Smooth muscle cell of the brain vasculature (primary cell): ENCODE measurements around the gene FNDC1.

Experiments used
- DNase-seq: peaks from one replicate; pipeline ENCODE4 v3.0.0-alpha.2; 2012; ENCODE audit warnings: low read depth, low spot score

FNDC1 gene

DNA sequence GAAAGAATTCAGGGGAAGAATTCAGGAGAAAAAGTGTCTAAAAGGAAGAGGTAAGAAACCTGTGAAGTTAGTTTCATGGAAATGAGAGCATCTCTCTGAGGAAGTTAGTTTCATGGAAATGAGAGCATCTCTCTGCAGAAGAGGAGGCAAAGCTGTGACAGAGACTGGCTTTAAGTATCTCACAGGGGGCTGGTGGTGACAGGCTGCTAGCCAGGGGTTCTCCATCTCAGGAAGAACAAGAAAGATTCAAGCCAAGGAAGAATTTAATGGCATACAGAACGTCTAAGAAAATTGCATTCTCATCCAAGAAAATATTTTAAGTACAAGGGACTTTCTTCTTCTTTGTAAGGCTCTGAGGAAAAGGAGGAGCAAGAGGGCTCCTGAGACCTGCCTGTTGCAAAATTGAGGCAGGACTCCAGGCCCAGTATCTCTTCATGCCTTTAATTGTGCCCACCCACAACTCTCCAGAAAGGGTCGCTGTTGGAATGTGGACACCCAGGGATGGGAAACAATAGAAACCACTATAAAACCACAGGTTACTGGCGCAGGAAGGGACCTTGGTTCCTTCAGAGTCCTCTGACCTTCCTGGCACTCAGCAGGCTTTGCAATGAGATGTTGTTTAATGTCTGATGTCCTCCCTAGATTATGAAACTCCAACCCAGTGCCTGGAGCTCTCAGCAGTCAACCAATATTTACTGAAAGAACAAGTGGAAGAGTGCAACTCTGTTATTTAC, 136.8 kb downstream of the FNDC1 start:
- no peak for DNase-seq

DNA sequence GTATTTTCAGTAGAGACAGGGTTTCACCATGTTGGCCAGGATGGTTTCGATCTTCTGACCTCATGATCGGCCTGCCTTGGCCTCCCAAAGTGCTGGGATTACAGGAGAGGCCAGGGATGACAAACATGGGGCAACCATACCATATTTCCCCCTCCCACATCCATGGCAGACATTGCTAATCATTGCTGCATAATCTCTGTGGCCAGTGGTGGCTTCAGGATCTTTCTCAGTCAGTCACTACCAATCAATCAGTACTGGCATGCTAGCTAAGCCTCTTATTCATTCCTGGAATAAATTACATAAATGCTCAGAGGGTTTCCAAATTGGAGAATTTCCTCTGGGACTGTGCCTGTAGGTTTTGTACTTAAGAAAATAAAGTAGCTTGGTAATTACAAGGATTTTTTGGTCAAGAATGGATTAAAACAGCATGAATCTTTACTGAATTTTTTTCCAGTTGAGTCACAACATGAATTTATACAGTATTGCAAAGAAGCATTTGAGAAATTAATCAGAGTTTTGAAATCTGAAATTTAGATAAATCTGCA, 138.1 kb downstream of the FNDC1 start:
- DNase-seq, result no peak

DNA sequence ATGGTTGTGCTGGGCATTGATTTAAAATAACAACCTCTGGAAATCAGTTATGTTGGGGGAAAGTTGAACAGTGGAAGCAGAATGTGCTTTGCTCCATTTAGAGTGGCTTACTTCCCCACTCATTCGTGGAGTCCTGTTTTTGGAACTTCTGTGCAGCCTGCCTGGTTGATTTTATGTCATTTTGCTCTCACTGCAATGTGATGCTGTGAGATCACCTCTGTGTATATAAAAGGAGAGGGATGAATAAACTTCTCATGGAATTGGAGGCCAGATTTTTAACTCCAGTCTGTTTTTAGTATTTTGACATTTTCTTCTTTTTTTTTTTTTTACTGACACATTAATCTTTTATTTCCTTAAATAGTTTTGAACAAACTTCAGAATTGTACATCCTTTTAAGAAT, 139.0 kb downstream of the FNDC1 start:
- DNase-seq, result no peak

DNA sequence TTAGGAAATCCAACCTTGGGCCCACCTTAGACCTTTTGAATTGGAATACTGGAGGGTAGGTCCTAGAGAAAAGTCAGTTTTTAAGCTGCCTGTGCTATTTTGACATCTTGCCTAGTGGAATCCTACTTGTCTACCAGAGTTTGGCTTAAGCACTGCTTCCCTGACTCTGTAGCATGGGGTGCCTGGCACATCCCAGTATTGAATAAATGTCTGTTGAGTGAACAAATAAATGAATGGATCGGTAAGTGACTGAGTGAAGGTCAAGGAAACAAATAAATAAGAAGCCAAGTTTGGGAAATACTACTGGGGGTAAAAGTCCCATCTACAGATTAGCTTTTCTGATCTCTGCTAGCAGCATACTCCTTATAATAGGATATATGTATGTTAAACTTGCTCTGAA, 140.5 kb downstream of the FNDC1 start:
- DNase-seq, result no peak

DNA sequence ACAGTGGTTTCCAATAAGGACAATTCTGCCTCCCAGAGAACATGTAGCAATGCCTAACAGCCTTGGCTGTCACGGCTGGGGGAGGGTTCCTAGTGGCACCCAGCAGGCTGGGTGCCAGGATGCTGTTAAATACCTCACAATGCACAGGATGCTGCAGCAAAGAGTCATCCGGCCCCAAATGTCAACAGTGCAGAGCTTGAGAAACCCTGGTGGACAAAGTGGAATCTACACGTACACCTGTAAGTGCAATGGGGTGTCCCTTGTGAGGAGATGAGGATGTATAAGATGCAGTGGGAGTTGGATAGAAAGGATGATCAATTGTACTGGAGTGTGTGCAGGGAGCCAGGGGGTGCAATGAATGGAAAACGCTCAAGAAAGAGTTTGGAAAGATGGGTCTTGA, 142.4 kb downstream of the FNDC1 start:
- DNase-seq, result no peak

DNA sequence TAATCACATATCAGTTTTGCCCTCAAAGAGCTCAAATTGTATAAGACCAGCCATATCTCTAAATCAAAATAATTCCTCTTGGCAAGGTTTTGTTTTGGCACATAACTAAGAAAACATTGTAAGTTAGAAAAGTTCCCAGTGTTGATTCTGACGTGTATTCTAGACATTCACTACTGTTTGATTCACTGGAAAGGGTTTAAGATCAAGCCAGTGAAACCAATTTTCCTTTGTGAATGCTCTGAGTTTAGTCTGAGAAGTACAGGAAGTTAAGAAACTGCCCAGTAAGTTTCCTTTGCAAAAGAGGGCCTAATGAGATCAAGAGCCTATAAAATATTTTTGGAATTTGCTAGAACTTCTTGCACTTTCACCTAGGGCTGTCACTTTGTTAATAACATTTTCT, 143.0 kb downstream of the FNDC1 start:
- no peak for DNase-seq

DNA sequence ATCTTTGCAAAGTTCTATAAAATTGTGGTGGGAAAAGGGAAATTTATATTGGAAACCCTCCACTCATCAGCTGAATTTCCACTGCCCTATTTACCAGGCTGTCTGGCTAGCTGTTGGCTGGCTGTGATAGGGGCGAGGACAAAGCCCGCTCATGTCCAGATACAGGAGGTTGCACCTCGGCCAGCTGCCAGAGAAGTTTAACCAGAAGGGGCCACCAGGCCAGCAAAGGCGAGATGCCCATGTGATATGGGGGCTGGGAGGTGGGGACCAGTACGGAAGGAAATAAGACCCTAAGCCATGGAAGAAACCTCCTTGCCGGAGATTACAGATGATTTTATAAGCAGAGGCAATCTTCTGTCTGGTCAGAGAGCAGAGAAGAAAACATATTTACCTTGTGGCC, 143.8 kb downstream of the FNDC1 start:
- no peak for DNase-seq

DNA sequence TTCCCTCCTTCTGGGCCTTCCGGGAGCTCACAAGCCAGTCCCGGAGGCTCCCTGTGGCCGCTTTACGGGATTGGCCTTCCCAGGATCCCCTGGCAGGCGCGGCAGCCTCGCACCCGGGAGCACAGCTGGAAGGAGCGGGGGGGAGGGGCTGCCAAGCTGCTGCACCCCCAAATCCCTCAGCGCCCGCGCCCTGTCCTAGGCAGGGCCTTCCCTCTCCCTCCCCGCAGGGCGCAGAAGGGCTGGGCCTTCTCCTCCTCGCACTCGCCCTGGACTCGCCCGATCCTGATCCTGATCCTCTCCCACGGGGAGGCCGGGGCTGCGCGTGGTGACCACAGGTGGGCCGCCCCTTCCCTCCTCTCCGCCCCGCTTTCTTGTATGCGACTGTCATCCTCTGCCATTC, 146.4 kb downstream of the FNDC1 start:
- DNase-seq, result no peak

DNA sequence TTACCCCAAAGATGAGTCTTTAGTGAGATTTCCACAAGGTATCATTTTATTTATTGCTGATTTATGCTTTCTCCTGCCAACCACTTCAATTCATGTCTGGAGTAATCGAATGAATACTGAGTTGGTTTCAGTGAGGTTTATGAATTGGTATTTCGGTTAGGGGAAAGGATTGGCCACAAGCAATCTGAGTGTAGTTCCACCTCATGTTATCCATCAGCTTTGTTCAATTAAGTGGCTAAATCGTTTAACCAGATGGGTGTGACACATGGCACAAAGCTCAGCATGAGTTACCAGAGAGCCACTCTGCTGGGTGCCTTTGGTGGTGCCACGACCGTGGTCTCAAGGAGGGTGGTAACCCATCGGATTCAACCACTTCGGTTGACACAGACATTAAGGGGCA, 148.2 kb downstream of the FNDC1 start:
- DNase-seq, result no peak

DNA sequence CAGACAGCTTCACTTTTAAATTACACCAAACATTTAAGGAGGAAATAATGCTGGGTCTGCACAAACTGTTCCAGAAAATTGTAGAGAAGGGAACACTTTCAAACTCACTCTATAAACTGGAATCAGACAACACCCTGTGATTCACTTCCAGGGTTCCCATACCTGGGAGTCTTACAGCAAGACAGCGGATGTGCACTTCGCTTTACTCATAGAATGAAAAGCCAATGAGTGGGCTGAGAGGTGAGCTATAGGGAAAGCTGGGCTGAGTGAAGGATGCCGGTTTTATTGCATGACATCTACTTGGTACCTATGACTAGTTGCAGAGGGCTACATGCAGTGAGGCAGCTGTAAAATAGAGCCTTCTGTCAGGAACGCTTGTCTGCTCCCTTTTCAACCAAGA, 152.1 kb downstream of the FNDC1 start:
- no peak for DNase-seq
